ENCODE measurements around the gene USP3. TPM values are rescaled to one million over a fixed set of nuclear protein-coding genes. Genes with fewer than 3 reads are reported as not detected.

The USP3 gene
- total and polyA plus RNA-seq, 9 of the 15 experiments (the other 6 are each of a cell fraction or from before 2014, with no cell fraction given), result 17.3 to 54.3 (median 34.8) TPM

- whole genome bisulfite sequencing (ENCODE audit: insufficient coverage, low coverage, missing lambda C conversion rate), result 90% methylated on average over 6 of the region's 6 CpGs
- in situ Hi-C loops (cut with MboI), result no loop called here
Measured at GRCh38 chr15:63576441-63576840, 72.0 kb downstream of the USP3 start.

More at GRCh38 chr15:63576441-63576840, 72.0 kb downstream of the USP3 start:
- Histone ChIP-seq H3K9me3 (replicated peaks; ENCODE audit: control insufficient read depth, insufficient read depth, low read depth, low read length) (no peaks in the 10 kb centered on the region), H3K9me1 (ENCODE audit: control insufficient read depth, insufficient read depth, low read length) (no peaks in the 10 kb centered on the region), H3K79me2 (ENCODE audit: control insufficient read depth, insufficient read depth, low read length) (no peaks in the 10 kb centered on the region), H3K9ac (ENCODE audit: insufficient read depth in 1 of 2, low read depth in 2 of 2, low read length in 2 of 2) (no peak overlapping the region), H4K20me1 (replicated peaks; ENCODE audit: control insufficient read depth, insufficient read depth, low read length) (no peaks in the 10 kb centered on the region), H3K27me3 (ENCODE audit: control insufficient read depth in 2 of 2, insufficient read depth in 2 of 2, low read length in 2 of 2) (no peaks in the 10 kb centered on the region), H3K27ac (ENCODE audit: extremely low read depth, low read depth, low read length) (no peak overlapping the region), H3K36me3 (ENCODE audit: control insufficient read depth, insufficient read depth, low read length) (peaks cover 53% of the 10 kb centered on the region), H3K4me1 (replicated peaks in 1 of 2; ENCODE audit: control insufficient read depth in 2 of 2, insufficient read depth in 2 of 2, low read length in 2 of 2) (peaks cover 0 to 8% of the 10 kb centered on the region in 2 experiments; a peak in 2 of 5 replicates), H2AFZ (ENCODE audit: low read depth, low read length) (no peak overlapping the region), H3K4me3 (no peak overlapping the region), H3K4me2 (ENCODE audit: insufficient read depth, low read length) (no peak overlapping the region)
- intact Hi-C loops (cut with micrococcal nuclease), result no loop called here
- FAIRE-seq, result peak; percentile 23
- CTCF ChIA-PET (ENCODE audit: low intra/inter-chr PET ratio), result no interaction called here
- no peak for DNase-seq (ENCODE audit: extremely low read depth in 1 of 4, low spot score in 3 of 4)
- POLR2A ChIA-PET, result interaction anchor here (0.6 kb wide), 1 partner anchor 128 kb away, joined by 3 read pairs; no protein-coding TSS in a partner anchor
- no peak for ATAC-seq
- BruUV-seq (replicated peaks), result no TSS peak
- TF ChIP-seq CEBPB (tag; IDR thresholded peaks at IDR 0.05), result no peak
- TF ChIP-seq ZNF408 (CRISPR knock-in tag; IDR thresholded peaks at IDR 0.05; ENCODE audit: low read depth), result no peak
- TF ChIP-seq ETS1 (conservative IDR thresholded peaks at IDR 0.05; ENCODE audit: control insufficient read depth, low read depth, low read length), result no peak
- TF ChIP-seq MLLT1 (IDR thresholded peaks at IDR 0.05), result no peak
- no peak for TF ChIP-seq BCL6 (CRISPR knock-in tag; IDR thresholded peaks at IDR 0.05)
- TF ChIP-seq NUFIP1 (IDR thresholded peaks at IDR 0.05; ENCODE audit: partially characterized antibody), result no peak
- no peak for TF ChIP-seq TEAD4 (IDR thresholded peaks at IDR 0.05; ENCODE audit: low read length)
- TF ChIP-seq TEAD4 (CRISPR knock-in tag; IDR thresholded peaks at IDR 0.05; ENCODE audit: borderline replicate concordance), result no peak
- TF ChIP-seq HCFC1 (IDR thresholded peaks at IDR 0.05; ENCODE audit: low read depth, low read length), result no peak
- no peak for TF ChIP-seq HMGXB4 (CRISPR knock-in tag; IDR thresholded peaks at IDR 0.05)
- no peak for TF ChIP-seq PATZ1 (CRISPR knock-in tag; IDR thresholded peaks at IDR 0.05; ENCODE audit: borderline replicate concordance)
- TF ChIP-seq CBFA2T3 (IDR thresholded peaks at IDR 0.05), result no peak
- no peak for TF ChIP-seq POLR2AphosphoS5 (IDR thresholded peaks at IDR 0.05; ENCODE audit: control insufficient read depth, insufficient read depth, low read depth, low read length)
- TF ChIP-seq ELF1 (tag; IDR thresholded peaks at IDR 0.05), result no peak
- TF ChIP-seq CREB1 (IDR thresholded peaks at IDR 0.05), result no peak
- no peak for TF ChIP-seq CREB1 (CRISPR knock-in tag; IDR thresholded peaks at IDR 0.05)
- no peak for TF ChIP-seq CAMTA2 (CRISPR knock-in tag; conservative IDR thresholded peaks at IDR 0.05)
- TF ChIP-seq CREBBP (IDR thresholded peaks at IDR 0.05; ENCODE audit: low read depth, low read length), result no peak

All from K562 (cell line).